HG03196 (cell line): ENCODE measurements around the gene SNX9.
"Not testable (repeated sequence)": the region's sequence is repeated elsewhere in the genome, so short reads cannot be mapped to it uniquely, and the experiment has no call there.

Source experiments
- ATAC-seq: cut with Tn5 transposase; IDR thresholded peaks from one replicate; pipeline ENCODE4 v1.9.1; 2021; ENCODE audit not compliant: unreplicated experiment

The SNX9 gene

DNA sequence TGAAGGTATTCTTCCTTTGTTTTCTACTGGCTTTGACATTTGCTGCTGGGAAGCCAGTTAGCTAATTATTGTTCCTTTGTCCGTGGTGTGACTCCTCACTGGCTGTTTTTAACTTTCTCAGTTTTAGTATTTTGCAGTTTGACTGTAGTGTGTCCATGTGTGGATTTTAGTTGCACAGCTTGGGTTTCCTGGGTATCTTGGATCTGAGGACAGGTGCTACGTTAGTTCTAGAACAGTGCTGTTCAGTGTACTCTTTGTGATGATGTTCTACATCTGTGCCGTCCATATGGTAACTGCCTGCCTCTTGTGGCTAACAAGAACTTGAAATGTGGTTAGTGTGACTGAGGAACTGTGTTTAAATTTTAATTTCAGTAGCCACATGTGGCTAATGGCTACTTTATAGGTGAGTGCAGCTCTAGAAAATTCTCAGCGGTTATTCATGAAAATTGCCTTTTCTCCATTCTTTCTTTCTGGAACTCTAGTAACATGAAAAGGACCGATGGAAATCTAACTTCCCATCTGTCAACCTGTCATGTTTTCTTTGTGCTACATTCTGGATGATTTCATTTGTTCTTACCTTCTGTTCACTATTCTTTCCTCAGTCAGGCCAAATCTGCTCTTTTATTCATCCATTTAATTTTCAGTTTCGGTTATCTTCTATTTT, 7.4 kb downstream of the SNX9 start:
- peak; percentile 88 for ATAC-seq

DNA sequence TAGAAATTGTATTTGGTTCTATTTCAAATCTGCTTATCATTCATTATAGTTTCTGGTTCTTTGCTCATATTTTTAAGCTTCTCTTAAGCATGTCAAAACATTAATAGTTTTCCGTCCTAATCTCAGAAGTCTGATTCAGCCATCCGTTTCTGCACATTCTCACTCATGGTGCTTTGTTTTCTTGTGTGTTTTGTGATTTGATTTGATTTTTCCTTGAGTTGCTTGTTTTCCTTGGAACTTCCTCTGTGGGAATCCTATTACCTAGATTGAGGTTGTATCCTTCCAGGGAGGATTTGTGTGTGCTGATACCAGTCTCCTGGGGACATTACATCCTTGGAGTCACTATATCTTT, 7.9 kb downstream of the SNX9 start:
- no peak for ATAC-seq

DNA sequence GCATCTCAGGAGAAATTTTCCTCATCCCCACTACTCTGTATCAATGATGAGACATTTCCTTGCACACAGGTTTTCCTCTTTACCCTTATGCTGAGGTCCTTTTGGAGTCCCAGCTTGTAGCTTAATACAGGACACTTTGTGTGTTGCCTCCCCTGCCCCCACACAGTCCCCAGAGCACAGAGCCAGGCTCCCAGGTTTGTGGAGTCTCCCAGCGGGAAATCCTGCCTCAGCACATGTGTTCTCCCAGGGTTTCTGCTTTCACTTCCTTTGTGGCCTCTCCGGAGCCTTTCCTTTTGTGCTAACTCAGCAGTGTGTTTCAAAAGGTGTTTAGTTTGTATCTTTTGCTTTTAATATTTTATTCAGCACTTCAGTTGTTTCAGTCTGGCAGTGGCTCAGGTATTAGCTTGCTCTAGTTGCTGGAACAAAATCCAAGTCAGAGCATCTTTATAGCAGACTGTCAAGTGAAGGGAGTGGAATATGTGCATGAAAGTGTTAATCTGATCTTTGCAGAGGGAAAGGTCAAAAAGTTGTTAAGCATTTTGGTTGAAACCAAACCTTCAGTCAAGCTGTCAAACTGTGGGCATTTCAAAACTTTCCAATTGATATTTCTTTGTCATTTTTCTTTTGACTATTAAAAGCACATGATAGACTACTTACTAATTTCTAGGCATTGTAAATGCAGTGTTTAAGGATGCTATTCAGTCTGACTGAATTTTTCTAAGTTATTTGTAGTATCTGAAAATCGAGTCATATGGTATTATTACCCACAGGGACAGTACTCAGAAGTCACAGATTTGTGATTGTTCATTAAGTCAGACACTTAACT, 8.6 kb downstream of the SNX9 start:
- no peak for ATAC-seq

DNA sequence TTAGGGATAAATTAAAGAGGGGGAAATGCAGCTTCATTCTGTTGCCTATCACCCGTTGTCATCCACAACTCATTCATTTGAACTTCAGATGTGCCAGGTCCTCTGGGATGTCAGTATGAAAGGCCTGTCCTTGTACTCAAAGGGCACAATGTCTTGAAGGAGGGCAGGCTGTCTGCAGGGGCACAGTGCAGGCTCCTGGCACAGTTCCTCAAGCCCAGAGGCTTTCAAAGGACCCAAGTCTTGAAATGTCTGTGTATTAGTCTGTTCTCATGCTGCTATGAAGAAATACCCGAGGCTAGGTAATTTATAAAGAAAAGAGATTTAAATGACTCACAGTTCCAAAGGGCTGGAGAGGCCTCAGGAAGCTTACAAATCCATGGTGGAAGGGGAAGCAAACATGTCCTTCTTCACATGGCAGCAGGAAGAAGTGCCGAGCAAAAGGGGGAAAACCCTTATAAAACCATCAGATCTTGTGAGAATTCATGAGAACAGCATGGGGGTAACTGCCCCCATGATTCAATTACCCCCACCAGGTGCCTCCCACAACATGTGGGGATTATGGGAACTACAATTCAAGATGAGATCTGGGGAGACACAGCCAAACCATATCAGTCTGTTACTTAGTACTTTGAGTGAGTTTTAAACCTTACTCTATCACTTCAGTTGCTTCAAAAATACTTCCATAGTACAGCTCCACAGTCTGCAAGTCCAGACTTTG, 9.4 kb downstream of the SNX9 start:
- no peak for ATAC-seq

DNA sequence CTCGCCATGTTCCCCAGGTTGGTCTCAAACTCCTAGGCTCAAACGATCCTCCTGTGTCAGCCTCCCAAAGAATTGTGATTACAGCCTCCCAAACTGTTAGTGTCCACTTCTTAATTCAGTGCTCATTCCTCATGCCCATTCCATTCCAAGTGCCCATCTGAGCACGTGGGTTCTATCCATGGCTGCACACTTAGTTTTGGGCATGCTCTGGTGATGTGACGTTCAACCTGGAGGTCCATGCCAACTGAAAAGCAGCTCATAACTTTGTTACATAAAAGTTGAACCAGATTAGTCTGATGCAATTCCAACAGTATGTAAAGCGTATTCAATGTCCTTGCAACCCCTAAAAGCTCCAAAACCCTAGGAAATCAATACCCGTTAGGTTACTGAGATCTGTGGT, 11.5 kb downstream of the SNX9 start:
- no peak for ATAC-seq

DNA sequence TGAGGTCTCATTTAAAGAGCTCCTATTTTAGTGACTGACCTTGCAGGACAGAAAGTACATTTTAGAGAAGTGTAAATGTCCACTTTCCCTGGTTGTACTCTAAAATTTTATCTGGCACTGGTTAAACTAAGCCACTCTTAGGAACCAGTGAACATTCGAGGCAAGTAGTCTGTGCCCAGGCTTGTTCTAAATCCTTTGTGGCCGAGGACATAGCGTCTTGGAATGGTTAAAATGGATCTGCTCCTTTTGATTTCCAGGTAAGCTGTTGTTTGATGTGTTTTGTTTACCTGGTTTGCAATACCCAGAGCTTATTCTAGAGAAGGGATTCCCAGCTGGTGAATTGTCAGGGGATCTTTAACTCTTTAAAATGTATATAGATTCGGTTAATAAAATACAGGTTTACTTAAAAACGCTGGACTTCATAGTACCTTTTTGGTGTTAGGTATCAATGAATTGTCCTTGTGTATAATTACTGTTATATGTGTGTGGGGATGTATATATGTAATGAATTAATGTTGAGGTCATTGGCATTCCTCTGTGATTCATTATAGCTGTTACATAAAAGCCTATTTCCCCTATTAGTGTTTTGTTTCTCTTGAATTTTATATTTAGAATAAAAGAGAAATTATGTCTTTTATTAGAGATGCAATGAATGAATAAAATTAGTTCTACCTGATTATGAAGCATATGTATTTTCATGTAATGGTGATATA, 15.8 kb downstream of the SNX9 start:
- ATAC-seq: no peak

DNA sequence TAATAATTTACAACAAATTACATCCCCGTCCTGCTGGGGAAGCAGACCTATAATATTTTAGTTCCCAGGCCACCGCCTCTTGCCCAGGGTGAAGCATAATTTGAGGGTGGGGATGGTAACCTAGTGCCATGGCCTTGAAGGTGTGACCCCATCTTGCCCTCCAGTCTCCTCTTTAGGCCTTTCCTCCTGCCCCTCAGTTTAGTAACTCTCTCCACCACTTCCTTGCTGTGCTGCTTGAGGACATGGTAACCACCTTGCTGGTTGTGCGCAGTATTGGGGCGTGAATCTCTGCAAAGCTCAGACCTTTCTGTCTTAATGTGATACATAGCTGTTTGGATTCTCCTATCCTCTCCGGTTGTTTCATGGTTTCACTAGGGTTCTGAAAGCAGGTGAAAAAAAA, 16.6 kb downstream of the SNX9 start:
- no peak for ATAC-seq

DNA sequence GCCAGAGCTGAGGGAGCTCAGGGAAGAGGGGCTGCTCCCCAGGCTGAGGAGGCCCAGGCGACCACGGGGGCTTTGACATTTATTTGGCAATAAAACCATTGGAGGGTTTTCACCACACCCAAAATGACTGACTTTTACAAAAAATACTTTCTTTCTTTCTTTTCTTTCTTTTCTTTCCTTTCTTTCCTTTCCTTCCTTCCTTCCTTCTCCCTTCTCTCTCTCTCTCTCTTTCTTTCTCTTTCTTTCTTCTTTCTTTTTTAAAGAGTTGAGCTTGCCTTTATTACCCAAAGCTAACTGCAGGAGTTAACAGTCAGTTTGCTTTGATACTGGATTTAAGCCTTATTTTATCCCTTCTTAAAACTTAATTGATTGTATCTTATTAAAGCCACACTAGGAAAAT, 17.2 kb downstream of the SNX9 start:
- no peak for ATAC-seq

DNA sequence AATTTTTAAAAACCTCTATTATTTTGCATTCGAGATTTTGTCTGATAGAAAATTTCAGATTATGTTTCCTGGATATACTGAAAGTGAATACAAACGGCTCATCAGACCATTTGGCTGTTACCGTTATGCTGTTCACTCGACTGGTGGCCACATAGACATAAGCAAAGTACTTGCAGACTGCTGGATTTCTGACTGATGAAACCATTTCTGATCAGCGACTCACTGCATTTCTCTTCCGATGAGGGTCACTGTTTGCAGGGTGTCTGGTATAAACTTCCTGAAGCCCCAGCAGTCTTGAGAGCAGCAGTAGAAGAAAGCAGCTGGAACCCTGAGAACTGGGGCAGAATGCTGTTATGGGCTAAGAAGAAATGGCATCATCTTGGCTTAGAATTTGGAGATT, 17.7 kb downstream of the SNX9 start:
- no peak for ATAC-seq

GRCh38 chr6:157841211-157841840, 18.3 kb downstream of the SNX9 start:
- ATAC-seq: peak; percentile 87

DNA sequence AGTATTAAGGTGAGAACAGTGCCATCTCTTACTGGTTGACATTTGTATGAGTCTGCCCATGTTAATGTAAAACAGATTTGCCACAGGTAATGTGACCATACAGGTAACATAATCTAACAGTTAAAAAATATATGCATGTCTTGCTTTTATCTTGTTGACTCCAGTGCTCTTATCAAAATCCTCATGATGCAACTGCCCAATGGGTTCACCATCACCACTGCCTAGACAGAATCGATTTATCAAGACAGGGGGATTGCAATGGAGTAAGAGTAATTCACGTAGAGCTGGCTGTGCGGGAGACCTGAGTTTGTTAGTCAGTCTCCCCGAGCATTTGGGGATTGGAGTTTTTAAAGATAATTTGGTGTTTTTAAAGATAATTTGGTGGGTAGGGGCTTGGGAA, 19.2 kb downstream of the SNX9 start:
- no peak for ATAC-seq

DNA sequence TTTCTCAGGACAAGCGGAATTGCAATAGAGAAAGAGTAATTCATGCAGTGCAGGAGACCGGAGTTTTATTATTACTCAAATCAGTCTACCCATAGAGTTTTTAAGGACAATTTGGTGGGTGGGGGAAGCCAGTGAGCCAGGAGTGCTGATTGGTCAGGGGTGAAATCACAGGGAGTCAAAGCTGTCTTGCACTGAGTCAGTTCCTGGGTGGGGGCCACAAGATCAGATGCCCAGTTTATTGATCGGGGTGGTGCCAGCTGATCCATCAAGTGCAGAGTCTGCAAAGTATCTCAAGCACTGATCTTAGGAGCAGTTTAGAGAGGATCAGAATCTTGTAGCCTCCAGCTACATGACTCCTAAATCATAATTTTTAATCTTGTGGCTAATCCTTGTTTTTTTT, 21.1 kb downstream of the SNX9 start:
- ATAC-seq: not testable (repeated sequence)

- no peak for ATAC-seq
These were observed 22.6 kb downstream of the SNX9 start for GRCh38 chr6:157845493-157846259.

DNA sequence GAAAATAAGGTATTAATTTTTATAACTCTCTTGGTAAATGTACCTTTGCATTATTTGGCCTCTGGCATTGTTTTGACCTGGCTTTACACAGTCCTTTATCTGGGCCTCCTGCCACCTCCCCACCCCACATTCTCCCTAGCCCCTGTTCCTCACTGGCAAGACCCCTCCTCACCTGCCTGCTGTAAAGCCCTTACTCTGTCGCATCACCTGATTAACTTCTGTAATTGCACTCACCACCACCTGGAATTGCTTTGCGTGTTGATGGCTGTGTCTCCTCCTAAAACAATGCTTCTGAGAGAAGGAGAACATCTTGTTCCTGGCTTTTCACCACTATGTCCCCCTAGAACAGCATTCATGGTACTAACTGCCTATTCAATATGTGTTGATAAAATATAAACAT, 24.8 kb downstream of the SNX9 start:
- ATAC-seq: no peak

DNA sequence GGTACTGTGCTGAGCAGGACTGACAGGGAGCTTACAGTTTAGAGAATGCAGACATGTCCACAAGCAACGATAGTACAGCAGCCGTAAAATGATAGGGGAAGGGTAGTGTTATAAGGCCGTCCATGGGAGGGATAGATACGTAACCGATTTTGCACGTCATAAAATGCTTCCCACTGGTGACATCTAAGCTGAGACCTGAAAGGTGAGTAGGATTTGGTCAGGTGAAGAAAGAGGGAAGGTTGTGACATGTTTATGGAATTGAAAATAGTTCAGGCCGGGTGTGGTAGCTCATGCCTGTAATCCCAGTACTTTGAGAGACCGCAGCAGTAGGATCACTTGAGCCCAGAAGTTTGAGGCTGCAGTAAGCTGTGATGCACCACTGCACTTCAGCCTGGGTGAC, 25.6 kb downstream of the SNX9 start:
- ATAC-seq: no peak

GRCh38 chr6:157849288-157850017, 26.4 kb downstream of the SNX9 start:
- no peak for ATAC-seq

GRCh38 chr6:157850030-157850429, 27.0 kb downstream of the SNX9 start:
- no peak for ATAC-seq

DNA sequence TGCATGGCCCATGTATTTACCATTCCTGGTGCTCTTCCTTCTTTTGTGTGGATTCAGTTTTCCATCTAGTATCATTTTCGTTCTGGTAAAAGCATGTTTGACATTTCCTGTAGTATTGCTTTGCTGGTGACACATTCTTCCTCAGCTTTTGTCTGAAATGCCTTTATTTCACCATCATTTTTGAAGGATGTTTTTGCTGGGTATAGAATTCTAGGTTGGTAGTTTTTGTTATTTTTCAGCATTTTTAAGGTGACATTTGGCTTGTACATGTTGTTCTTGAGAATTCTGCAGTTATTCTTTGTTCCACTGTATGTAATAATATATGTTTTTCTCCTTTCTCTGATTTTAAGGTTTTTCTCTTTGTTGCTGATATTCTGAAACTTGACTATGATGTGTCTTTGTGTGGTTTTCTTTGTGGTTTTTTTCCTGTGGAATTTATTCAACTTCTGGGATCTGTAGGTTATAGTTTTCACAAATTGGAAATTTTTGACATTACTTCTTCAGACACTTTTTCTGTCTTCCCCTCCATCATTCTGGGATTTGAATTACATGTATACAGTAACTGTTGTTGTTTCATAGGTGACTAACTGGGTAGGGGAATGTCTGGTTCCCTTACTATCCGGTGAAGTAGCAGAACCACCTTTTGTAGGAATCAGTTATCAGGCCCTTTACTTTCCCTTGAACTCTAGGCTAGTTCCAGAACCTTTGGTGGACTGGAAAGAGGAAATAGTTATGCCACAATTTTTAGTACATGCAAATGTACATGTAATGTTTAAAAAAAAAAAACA, 30.2 kb downstream of the SNX9 start:
- no peak for ATAC-seq
